Measurements from ENCODE around the gene CCDC188. TPM values are rescaled to one million over a fixed set of nuclear protein-coding genes. Genes with fewer than 3 reads are reported as not detected.
A peak's percentile ranks its signal among the peaks of the same experiment; 100 is the strongest.

Gene CCDC188
- total RNA-seq, 6 donors from 2014 or later, result 0.46 to 2.1 (median 1.2) TPM

GRCh38 chr22:20113551-20114310, 37.1 kb downstream of the CCDC188 start:
- H3K27ac ChIP-seq, result no peak overlapping the region
- H3K4me1 ChIP-seq, result peaks cover 21 to 30% (median 24%) of the 10 kb centered on the region in 4 donors
- peaks cover 10 to 73% (median 50%) of the 10 kb centered on the region in 4 donors for H3K36me3 ChIP-seq
- ATAC-seq (ENCODE audit: low FRiP score in 2 of 2), result no peak
- no peak overlapping the region for H3K4me3 ChIP-seq
- H3K9me3 ChIP-seq, result no peaks in the 10 kb centered on the region
- TF ChIP-seq EP300 (IDR thresholded peaks at IDR 0.05), result no peak
- TF ChIP-seq POLR2AphosphoS5 (IDR thresholded peaks at IDR 0.05), result no peak
- TF ChIP-seq POLR2A (IDR thresholded peaks at IDR 0.05), result no peak
- TF ChIP-seq, protein P1, sequence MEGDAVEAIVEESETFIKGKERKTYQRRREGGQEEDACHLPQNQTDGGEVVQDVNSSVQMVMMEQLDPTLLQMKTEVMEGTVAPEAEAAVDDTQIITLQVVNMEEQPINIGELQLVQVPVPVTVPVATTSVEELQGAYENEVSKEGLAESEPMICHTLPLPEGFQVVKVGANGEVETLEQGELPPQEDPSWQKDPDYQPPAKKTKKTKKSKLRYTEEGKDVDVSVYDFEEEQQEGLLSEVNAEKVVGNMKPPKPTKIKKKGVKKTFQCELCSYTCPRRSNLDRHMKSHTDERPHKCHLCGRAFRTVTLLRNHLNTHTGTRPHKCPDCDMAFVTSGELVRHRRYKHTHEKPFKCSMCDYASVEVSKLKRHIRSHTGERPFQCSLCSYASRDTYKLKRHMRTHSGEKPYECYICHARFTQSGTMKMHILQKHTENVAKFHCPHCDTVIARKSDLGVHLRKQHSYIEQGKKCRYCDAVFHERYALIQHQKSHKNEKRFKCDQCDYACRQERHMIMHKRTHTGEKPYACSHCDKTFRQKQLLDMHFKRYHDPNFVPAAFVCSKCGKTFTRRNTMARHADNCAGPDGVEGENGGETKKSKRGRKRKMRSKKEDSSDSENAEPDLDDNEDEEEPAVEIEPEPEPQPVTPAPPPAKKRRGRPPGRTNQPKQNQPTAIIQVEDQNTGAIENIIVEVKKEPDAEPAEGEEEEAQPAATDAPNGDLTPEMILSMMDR (IDR thresholded peaks at IDR 0.05), result no peak
- DNase-seq, result peak in 1 of 2 donors; percentile 60
- no peaks in the 10 kb centered on the region for H3K27me3 ChIP-seq
- WGBS, 2 donors, result 91 to 93% methylated on average over 12 to 16 of the region's 19 CpGs

- Histone ChIP-seq H3K36me3 (peaks cover 13 to 82% (median 59%) of the 10 kb centered on the region in 4 donors), H3K4me3 (no peak overlapping the region), H3K4me1 (peaks cover 12 to 21% (median 15%) of the 10 kb centered on the region in 4 donors), H3K27ac (no peak overlapping the region), H3K27me3 (no peaks in the 10 kb centered on the region), H3K9me3 (no peaks in the 10 kb centered on the region)
- 92% methylated on average over 23 of the region's 26 CpGs; no CpG with 5 or more reads in 1 of the 2 donors for WGBS, 2 donors
- DNase-seq, result peak in 1 of 2 donors; percentile 54
- ATAC-seq (ENCODE audit: low FRiP score in 2 of 2), result no peak
- TF ChIP-seq EP300 (IDR thresholded peaks at IDR 0.05) (no peak), POLR2AphosphoS5 (IDR thresholded peaks at IDR 0.05) (no peak), POLR2A (IDR thresholded peaks at IDR 0.05) (no peak)
- TF ChIP-seq, protein P1 (IDR thresholded peaks at IDR 0.05), result no peak
Observed at GRCh38 chr22:20112623-20113511, 38.0 kb downstream of the CCDC188 start.

- Histone ChIP-seq H3K4me3 (no peak overlapping the region), H3K36me3 (peaks cover 18 to 91% (median 68%) of the 10 kb centered on the region in 4 donors), H3K27ac (no peak overlapping the region), H3K9me3 (no peaks in the 10 kb centered on the region), H3K4me1 (peaks cover 12 to 18% (median 14%) of the 10 kb centered on the region in 4 donors), H3K27me3 (no peaks in the 10 kb centered on the region)
- no peak for ATAC-seq (ENCODE audit: low FRiP score in 2 of 2)
- DNase-seq, result peak in 1 of 2 donors; percentile 33
- WGBS, 2 donors, result 43 to 83% methylated on average over 1 to 5 of the region's 7 CpGs
- TF ChIP-seq, protein P1 (IDR thresholded peaks at IDR 0.05), result no peak
- no peak for TF ChIP-seq POLR2AphosphoS5 (IDR thresholded peaks at IDR 0.05)
- TF ChIP-seq EP300 (IDR thresholded peaks at IDR 0.05), result no peak
- TF ChIP-seq POLR2A (IDR thresholded peaks at IDR 0.05), result no peak
Observed at GRCh38 chr22:20111689-20112622, 38.9 kb downstream of the CCDC188 start.

DNA sequence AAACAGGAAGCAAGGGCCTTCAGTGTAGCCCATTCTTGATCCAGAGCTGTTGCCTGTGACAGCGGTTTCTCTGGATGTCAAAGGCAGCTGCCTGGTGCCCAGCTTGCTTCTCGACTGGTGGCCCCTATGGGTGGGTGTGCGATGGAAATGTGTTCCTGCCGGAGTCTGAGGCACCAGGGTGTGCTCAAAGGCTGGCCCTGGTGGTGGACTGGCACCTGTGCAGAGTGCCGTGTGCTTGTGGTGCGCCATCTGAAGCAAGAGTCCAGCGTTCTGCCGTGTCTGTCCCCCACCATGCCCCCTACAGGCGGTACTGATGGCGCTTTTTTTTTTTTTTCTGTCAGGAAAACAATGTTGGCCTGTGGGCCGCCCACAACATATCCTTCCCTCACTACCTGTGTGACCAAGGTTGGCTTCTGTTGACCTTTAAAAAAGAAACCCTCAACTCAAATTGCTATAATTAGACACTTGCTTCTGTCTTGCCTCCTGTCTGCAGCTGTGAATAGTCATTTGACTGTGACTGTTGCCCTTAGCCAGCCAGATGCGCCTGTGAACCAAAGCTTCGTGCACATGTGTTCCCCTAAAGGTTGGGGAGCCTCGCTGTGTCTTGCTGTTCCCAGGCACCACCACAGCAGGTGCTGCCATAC, 39.7 kb downstream of the CCDC188 start:
- peak in 1 of 2 donors; percentile 22 for DNase-seq
- H3K9me3 ChIP-seq, result no peaks in the 10 kb centered on the region
- H3K36me3 ChIP-seq, result peaks cover 25 to 99% (median 76%) of the 10 kb centered on the region in 4 donors
- no peak overlapping the region for H3K27ac ChIP-seq
- WGBS, 2 donors, result 60 to 68% methylated on average over 8 to 14 of the region's 14 CpGs
- no peak for TF ChIP-seq EP300 (IDR thresholded peaks at IDR 0.05)
- TF ChIP-seq, protein P1 (IDR thresholded peaks at IDR 0.05), result peak in 1 of 6 experiments; percentile 15
- no peak for TF ChIP-seq POLR2AphosphoS5 (IDR thresholded peaks at IDR 0.05)
- no peak for TF ChIP-seq POLR2A (IDR thresholded peaks at IDR 0.05)
- H3K27me3 ChIP-seq, result no peaks in the 10 kb centered on the region
- H3K4me3 ChIP-seq, result no peak overlapping the region
- ATAC-seq (ENCODE audit: low FRiP score in 2 of 2), result no peak
- H3K4me1 ChIP-seq, result peaks cover 8 to 13% (median 10%) of the 10 kb centered on the region in 4 donors
